Measurements from ENCODE around the gene NHERF2.
"Not testable (repeated sequence)": the region's sequence is repeated elsewhere in the genome, so short reads cannot be mapped to it uniquely, and the experiment has no call there.

NHERF2 gene

DNA sequence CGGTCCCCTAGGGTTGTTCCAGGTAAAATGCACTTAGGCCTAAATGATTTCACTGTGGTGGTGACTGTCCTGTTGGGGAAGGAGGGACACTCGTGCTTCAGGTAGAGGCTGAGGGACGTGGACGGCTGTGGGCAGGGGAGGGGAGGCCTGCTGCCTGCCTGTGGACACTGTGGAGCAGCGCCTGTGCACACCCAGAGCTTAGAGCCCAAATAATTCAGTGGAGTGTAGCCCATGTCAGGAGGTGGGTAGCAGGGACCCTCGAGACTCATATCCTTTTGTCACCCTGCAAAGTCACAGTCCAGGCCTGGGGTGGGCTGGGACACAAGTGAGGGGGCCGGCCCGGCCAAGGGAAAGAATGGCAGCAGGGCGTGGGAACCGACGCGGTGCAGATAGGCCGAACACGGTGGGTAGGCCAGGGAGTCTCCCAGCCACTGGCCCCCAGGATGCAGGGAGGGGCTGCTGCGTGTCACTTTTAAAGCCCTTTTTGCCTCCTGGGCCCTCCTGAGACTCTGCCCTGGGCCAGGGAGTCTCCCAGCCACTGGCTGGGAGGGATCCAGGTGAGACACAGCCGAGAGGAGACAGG, 733 bp upstream of the NHERF2 start:
- no peak for DNase-seq (ENCODE audit: low read depth in 2 of 3, low spot score in 1 of 3)

DNA sequence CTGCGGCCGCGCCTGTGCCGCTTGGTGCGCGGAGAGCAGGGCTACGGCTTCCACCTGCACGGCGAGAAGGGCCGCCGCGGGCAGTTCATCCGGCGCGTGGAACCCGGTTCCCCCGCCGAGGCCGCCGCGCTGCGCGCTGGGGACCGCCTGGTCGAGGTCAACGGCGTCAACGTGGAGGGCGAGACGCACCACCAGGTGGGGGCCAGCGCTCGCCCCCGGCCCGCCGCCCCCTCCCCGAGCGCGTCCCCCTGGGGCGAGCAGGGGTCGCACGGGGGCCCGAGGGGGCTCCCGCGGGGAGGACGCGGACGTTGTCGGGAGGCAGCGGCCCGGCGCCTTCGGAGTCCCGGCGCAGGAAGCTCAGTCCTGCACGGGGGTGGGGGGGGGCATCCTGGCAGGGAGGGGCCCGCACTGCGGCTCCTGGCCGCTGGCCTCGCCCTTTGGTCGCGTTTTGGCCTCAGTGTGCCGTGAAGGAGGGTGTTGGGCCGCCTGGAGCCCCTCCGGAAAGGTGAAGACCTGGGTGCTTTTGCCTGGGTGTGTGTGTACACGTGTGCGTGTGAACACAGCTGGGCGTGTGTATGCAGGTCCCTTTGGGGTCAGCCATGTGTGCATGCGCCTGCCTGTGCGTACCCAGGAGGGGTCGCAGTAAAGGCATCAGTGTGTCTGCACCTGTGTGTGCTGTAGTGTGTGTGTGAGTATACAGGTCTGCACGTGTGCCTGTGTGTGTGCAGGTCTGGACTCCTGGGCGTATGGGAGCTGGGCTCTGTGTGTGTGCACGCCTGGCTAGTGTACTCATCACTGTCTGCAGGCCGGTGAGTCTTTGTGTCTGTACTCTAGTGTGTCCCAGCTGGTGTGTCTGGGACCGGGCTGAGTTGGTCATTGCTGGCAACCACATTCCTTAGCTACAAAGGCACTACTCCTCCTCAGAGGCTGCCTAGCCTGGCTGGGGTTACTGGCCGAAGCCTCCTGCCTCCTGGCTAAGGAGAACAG, 615 bp downstream of the NHERF2 start:
- no peak for DNase-seq (ENCODE audit: low read depth in 2 of 3, low spot score in 1 of 3)

DNA sequence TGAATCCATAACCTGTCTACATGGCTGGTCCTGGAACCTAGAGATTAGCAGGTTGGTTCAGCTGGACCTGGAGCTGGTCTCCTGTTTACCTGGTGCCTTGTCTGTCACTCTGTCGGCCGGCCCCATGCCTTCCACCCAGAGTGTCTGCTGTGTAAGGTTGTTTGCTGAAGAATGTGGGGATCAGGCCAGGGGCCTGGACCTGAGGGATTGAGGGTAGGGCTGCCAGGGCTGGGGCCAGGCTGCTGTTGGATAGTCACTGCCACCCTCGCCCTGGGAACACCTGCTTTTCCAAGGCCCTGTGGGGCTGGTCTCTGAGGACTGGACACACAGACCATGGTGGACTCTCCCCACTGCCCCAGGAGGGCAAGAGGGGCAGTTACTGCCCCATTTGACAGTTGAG, 1.4 kb downstream of the NHERF2 start:
- DNase-seq (ENCODE audit: low read depth in 2 of 3, low spot score in 1 of 3): no peak

DNA sequence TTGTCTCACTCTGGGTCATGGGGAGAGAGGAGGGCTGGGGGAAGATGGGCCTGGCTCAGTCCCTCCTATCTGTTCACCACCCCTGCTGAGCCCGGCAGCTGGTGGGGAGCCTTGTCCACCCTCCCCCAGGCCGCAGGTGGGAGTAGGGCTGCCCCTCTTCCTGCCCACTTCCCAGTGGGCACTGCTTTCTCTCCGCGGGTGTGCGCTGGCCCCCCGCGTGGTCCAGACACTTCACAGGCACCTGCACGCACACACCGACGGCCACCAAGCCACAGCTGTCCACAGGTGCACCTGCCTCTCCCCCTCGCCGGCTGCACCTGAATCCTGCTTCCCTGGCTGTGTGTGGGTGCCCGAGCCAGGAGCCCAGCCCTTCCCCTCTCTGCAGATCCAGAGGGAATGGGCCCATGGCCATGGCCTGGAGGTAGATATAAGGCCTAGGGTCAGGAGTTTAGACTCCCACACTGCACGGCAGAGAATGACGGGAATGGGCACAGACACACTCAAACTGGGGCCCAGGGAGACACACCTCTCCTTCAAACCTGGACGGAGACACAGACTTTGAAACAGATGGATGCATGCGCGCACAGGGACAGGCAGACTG, 2.0 kb downstream of the NHERF2 start:
- no peak for DNase-seq (ENCODE audit: low read depth in 2 of 3, low spot score in 1 of 3)

DNA sequence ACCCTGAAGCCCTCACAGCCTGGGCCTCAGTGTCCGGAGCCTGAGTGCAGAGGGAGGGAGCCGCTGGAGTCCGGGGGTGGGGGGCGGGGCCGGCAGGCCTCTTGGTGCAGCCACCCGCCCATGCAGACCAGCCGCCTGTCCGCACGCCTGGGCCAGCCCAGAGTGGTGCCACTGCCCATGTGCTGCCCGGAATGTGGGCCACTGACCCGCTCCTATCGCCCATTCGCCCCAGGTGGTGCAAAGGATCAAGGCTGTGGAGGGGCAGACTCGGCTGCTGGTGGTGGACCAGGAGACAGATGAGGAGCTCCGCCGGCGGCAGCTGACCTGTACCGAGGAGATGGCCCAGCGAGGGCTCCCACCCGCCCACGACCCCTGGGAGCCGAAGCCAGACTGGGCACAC, 2.6 kb downstream of the NHERF2 start:
- no peak for DNase-seq (ENCODE audit: low read depth in 2 of 3, low spot score in 1 of 3)

DNA sequence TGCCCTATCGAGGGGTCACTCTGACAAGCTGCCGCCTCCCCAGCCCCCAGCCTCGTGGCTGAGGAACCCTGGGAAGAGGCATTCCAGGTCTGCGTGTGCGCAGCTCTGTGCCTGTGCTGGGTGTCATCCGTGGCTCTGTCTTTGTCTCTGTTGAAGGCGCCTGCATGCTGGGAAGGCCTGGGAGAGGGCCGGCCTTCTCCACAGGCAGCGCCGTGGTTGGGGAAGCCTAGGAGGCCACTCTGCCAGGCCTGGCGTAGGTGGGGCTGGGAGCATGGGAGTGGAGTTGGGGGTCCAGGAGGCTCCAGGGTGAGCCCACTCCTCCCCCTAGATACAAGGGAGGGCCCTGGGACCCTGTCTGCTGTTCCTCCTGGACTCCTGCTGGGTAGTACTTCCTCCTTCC, 3.3 kb downstream of the NHERF2 start:
- DNase-seq (ENCODE audit: low read depth in 2 of 3, low spot score in 1 of 3): no peak

DNA sequence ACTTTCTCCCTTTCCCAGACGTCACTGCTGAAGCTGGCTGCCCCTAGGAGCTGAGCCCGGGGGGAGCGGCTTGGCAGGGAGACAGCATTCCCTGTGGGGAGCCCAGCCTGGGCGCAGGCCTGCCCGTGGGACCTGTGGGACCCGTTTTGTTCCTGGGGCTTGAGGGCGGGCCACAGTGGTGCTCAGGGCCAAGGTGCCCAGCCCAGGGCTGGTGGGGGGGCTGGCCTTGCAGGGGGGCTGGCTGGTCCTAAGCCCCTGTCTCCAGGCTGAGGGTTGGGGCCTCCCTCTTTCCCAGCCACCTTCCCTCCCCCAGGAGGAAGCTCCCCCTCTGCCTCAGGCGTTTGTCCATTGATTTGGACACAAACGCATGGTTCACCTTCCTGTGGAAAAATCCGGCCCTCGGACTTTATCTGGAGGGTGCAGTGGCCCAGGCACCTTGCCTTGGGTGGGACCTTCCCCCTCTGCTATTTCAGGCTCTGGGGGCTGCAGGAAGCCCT, 4.4 kb downstream of the NHERF2 start:
- DNase-seq (ENCODE audit: low read depth in 2 of 3, low spot score in 1 of 3): no peak

DNA sequence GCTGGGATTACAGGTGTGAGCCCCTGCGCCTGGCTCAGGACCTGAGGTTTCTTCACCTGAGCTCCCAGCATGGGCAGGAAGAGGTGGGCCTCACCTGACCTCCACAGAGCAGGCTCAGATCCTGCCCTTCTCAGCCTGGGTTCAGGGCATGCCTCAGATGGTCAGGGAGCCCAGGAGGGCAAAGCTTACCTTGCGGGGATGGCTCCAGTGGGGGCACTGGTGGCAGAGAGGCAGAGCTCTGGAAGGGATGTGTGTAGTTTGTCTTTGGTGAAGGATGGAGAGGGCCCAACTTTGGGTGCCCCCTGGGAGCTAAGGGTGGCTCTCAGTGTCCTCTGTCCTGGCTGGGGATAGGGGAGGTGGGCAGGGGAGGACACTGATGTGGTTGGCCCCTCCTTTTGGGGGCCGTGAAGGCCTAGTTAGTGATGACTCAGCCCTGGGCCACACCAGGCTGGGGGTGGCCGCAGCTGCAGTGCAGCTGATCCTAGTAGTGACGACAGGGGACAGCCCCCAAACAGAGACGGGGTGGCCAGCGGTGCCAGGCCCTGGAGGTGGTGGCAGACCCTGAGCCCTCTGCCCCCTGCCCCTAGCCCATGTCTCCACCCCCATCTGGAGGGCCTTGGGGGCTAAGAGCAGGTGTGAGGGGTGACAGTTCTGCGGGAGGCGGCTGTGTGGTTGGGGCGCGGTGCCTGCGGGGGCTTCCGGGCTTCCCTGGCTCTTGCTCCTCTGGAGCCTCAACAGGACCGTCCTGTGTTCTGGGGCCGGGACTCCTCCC, 5.8 kb downstream of the NHERF2 start:
- no peak for DNase-seq (ENCODE audit: low read depth in 2 of 3, low spot score in 1 of 3)

DNA sequence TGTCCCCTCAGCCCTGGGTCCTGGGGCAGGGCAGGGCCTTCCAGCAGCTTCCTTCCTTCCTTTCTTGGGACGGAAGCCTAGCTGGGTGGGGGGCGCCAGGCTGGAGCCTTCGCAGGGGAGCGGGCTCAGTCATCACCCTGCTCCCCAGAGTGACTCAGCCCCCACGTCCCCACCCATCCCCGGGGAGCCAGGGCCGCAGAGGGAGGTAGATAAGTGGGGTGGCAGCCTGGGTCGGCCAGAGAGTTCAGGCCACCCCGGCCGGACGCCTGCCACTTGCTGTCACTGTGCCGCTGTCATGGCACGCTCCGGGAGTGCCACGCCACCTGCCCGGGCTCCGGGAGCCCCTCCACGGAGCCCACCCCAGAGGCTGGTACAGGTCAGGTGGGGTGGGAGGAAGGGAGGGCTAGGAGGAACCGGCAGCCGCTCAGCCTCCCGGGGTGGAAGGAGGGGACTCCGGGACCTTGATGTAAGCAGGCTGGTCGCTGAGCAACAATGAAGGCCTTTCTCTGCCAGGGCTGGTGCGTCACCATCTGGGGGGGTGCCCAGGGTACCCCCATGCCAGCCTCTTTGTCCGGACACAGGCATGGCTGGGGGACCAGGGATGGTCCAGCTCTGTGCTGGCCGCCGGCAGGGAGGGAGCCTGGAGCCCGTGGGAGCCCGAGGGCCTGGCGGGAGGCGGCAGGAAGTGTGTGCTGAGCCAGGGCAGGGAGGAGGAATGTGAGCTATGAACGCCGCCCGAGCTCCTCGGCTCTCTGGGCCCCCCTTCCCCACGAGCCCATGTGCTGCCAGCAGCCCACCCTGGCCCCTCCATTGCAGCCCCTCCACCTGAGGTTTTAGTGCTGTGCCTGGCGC, 6.6 kb downstream of the NHERF2 start:
- no peak for DNase-seq (ENCODE audit: low read depth in 2 of 3, low spot score in 1 of 3)

DNA sequence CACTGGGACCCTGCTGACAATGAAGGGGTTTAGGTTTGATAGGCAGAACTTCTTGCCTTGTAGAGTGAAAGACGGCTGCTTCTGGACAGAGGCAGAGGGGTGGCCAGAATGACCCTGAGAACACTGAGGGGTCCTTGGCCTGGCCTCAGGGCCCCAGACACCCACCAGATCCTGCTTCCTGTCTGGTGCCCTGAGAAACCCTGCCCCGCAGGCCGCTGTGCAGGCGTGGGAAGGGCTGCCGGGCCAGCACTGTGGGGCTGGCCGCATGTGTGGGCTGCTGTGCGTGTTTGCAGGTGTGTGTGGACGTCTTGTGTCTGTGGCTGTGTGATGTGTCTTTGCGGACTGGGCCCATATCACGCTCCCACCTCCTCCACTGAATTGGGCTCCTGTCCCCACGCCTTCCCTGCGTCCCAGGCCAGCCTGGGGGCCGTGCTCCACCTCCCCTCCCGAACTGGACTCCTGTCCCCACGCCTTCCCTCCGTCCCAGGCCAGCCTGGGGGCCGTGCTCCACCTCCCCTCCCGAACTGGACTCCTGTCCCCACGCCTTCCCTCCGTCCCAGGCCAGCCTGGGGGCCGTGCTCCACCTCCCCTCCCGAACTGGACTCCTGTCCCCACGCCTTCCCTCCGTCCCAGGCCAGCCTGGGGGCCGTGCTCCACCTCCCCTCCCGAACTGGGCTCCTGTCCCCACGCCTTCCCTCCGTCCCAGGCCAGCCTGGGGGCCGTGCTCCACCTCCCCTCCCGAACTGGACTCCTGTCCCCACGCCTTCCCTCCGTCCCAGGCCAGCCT, 7.4 kb downstream of the NHERF2 start:
- DNase-seq (ENCODE audit: low read depth in 2 of 3, low spot score in 1 of 3): not testable (repeated sequence)

DNA sequence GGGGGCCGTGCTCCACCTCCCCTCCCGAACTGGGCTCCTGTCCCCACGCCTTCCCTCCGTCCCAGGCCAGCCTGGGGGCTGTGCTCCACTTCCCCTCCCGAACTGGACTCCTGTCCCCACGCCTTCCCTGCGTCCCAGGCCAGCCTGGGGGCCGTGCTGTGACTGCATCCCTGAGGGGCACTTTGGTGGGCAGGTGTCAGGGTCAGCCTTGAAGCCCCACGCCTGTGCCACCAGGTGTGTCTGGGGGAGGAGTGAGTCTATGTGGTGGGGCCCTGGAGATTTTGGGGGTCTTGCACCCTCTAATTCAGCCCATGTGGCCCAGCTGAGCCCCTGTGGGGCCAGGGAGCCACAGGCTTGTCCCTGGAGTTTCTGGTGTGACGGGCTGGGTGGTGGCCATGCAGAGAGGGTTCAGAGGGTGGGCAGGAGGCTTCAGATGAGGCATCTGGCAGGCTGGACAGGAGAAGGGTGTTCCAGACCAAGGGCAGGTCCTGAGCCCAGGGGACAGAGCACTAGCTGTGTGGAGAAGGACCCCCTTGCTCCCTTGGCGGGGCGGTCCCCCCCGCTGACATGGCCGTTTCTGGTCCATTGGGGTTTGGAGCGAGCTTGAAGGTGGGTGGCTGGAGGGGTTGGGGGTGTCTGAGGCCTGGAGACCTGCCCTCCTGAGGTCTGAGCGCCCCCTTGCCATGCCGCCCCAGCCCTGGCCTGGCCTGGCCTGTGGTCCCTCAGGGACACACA, 8.2 kb downstream of the NHERF2 start:
- no peak for DNase-seq (ENCODE audit: low read depth in 2 of 3, low spot score in 1 of 3)

DNA sequence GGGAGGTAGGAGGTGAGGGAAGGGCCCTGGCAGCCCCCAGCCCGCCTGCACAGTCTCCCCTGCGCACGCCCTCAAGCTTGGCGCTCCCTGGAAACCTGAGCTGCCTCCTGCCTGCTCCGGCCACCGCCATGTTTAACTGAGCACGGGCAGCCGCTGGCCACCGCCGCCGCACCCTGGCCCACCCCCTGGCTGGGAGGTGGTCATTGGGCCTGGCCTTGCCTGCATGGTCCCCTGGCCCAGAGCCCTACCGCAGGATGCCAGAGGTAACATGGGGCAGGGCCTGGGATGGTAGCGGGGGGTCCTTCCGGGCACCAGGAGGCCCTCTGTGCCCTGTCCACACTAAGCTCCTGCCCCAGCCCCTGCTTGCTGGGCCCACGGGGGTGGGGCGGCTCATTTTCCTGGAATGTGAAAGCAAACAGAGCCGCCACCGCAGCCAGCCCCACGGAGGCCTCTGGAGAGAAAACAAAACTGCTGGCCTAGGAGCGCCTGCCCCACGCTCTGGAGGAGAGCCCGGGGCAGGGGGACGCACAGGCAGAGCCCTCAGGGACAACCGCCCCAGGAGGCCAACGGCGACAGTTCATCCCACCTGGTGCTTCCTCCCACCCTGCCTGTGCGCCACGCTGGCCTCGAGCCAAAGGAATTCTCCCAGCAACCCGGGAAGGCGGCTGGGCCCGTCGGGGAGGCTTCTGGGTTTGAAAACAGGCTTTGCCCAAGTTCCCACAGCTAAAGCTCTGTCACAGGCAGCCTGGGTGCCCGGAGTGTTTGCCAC, 8.9 kb downstream of the NHERF2 start:
- DNase-seq (ENCODE audit: low read depth in 2 of 3, low spot score in 1 of 3): no peak

DNA sequence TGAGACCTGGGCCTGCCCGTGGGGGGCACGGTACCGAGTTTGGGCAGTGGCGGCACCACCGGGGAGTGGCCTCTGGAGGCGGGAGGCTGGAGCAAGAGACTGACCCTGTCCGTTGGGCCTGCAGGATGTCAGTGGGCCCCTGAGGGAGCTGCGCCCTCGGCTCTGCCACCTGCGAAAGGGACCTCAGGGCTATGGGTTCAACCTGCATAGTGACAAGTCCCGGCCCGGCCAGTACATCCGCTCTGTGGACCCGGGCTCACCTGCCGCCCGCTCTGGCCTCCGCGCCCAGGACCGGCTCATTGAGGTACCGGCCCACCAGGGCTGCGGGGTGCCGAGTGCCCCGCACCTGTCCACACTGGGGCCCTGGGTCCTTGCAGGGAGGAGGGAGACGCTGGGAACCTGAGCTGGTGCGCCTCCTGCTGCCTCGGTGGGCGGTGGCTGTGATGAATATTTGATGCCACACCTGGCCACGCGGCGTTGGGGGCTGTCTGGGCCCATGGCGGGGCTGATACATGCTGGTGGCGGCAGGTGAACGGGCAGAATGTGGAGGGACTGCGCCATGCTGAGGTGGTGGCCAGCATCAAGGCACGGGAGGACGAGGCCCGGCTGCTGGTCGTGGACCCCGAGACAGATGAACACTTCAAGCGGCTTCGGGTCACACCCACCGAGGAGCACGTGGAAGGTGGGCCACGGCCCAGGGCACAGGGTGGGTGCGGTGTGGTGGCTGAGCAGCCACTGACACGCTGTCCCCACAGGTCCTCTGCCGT, 9.7 kb downstream of the NHERF2 start:
- no peak for DNase-seq (ENCODE audit: low read depth in 2 of 3, low spot score in 1 of 3)

DNA sequence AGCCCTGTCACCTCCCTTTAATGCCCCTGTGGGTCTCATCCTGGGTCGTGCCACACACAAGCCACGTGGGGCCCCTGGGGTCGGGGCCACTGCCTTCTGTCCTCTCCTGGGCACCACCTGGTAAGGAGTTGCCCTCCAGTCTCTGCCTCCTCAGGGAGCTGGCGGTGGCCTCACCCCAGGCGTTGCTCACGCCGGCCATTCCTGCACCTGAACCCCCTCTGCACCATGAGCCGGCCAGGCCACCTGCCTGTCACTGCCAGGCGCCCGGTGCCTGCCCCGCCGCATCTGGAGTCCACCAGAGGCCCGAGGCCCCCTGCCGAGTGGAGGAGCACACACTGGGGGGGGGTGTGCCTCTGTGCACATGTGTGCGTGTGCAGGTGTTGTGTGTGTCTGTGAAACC, 10.4 kb downstream of the NHERF2 start:
- no peak for DNase-seq (ENCODE audit: low read depth in 2 of 3, low spot score in 1 of 3)

DNA sequence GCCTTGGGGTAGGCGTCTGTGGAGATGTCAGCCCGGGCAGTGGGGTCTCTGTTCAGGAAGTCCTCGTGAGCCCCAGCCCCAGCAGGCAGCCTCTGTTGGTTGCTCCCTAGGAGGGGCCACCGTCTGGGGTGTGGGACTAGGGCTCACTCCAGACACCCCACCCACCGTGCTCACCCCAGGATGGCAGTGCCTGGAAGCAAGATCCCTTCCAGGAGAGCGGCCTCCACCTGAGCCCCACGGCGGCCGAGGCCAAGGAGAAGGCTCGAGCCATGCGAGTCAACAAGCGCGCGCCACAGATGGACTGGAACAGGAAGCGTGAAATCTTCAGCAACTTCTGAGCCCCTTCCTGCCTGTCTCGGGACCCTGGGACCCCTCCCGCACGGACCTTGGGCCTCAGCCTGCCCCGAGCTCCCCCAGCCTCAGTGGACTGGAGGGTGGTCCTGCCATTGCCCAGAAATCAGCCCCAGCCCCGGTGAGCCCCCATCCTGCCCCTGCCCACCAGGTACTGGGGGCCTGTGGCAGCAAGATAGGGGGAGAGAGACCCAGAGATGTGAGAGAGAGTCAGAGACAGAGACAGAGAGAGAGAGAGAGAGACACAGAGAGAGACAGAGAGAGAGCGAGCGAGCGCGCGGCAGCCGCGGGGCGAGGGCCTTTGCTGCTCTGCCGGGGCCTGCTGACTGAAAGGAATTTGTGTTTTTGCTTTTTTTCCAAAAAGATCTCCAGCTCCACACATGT, 11.1 kb downstream of the NHERF2 start:
- no peak for DNase-seq (ENCODE audit: low read depth in 2 of 3, low spot score in 1 of 3)

DNA sequence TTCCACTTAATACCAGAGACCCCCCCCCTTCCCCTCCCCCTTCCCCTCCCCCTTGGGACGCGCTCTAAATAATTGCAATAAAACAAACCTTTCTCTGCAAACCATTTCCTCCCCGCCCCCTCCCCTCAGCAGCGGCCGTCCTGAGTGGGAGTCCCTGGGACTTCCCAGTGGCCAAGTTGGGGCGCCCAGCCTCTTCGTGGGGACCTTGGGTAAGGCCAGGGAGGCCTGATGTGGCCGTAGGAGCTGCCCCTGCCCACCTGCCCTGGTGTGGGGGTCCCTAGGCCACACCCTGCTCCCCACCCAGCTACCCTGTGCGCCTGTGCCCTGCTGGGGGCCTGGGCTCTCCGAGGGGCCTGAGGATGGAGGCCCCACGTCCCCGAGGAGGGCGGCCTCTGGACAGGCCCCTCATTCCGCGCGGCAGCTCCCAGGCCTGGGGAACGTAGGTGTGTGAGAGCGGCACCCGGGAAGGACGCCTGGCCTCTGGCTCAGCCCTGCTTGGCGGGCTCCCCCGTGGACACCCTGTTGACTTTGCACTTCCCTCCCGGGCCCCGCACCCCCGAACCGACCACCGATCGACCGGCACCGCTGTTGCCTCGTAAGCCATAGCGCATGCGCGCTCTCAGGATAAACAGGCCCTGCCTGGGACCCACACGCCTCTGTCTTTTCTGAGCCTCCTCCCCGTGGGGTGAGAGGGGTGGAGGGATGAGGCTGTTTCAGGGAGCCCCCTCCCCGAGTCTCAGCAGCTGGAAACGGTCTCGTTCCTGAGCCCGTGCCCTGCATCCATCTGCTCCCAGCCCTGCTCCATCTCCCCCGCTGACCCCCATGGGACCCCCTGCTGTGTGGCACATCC, 11.9 kb downstream of the NHERF2 start:
- DNase-seq (ENCODE audit: low read depth in 2 of 3, low spot score in 1 of 3): no peak

Data from stimulated activated CD4-positive, alpha-beta T cell treated with anti-CD3 and anti-CD28 coated beads, Interleukin-12 subunit alpha, Interleukin-12 subunit beta, amount 100 ng/mL, for 48 hours (primary cell).